Inferior parietal cortex (tissue), 1 donor: Measurements from ENCODE around the gene NF2.

ENCODE experiments used
- DNase-seq: peaks from one replicate; pipeline ENCODE4 v3.0.0-alpha.2; 2016; ENCODE audit errors: extremely low spot score

Gene NF2

GRCh38 chr22:29702000-29702930 is 98.8 kb downstream of the NF2 start:
- no peak for DNase-seq

GRCh38 chr22:29702931-29703501 is 99.6 kb downstream of the NF2 start:
- no peak for DNase-seq

- DNase-seq, result no peak
These were observed 100.2 kb downstream of the NF2 start for GRCh38 chr22:29703569-29704195.

GRCh38 chr22:29704528-29705285 is 101.3 kb downstream of the NF2 start:
- peak; percentile 60 for DNase-seq

DNA sequence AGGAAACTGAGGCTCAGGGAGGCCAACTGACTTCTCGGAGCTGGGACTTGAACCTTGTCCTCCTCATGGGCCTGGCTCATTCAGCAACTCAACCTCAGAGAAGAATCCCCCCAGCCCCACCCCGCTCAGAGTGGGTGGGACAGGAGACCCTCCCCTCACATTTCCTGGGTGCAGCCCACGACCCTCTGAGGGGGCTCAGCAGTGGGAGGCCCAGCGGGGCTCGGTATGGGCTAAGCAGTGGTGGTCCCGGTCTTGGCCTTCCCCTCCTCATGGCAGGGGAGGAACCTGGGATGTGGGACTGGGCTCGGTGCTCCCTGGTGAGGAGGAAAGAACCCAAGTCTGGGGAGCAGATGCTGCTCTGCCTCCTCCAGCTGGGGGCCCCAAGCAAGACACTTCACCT is 102.2 kb downstream of the NF2 start:
- DNase-seq, result no peak

DNA sequence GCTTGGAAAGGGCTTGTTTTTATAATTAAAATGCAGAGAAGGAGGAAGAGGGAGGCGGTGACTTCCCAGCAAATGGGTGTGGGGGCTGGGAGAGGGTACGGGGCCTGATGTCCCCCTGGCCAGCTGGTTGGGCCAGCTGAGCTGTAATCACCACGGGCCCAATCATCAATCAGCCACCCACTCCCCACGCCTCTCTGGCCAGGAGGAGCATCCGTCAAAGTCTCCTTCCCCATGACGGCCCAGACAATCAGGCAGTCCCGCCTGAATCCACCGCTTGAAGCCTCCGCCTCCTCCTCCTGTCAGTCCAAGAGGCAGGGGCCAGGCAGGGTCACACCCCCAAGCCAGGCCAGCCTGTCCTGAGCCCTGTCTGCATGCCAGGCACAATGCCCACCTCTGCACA is 103.1 kb downstream of the NF2 start:
- no peak for DNase-seq

- no peak for DNase-seq
These were observed 103.6 kb downstream of the NF2 start for GRCh38 chr22:29707010-29707409.

- DNase-seq, result no peak
These were observed 104.0 kb downstream of the NF2 start for GRCh38 chr22:29707471-29707870.

DNA sequence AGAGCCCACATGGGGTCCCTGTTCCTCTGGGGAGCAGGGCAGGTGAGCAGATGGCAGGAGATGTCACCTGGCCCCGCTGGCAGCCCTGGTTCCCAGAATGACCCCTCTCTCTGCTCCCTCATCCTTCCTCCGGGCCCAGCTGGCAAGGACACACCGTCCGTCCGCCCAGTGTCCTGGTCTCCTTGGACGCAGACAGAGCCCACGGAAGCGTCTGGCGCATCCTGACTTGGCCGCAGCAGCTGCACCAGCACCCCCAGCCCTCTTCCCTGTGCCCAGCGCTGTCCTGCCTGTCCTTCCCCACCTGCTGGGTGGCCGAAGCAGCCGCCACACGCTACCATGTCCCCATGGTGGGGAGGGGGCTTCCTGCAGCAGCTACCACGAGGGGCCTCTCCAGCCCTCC is 106.8 kb downstream of the NF2 start:
- DNase-seq, result no peak

- DNase-seq, result no peak
These were observed 107.6 kb downstream of the NF2 start for GRCh38 chr22:29710922-29711593.

DNA sequence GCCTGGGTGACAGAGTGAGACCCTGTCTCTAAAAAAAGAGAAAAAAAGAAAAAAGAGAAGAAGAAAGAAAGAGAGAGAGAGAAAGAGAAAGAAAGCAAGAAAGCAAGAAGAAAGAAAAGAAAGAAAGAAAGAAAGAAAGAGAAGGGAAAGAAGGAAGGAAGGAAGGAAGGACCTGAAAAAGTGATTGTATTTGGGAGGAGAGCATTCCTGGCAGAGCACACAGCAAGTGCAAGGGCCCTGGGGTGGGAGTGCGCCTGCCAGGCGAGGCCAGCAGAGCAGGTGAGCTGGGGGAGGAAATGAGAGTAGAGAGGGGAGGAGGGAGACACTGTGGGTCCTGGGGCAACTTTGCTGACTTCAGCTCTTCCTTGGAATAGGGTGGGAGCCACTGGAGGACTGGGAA is 108.7 kb downstream of the NF2 start:
- DNase-seq, result no peak

- no peak for DNase-seq
These were observed 109.8 kb downstream of the NF2 start for GRCh38 chr22:29713156-29713727.

- DNase-seq, result no peak
These were observed 111.8 kb downstream of the NF2 start for GRCh38 chr22:29715240-29715639.

DNA sequence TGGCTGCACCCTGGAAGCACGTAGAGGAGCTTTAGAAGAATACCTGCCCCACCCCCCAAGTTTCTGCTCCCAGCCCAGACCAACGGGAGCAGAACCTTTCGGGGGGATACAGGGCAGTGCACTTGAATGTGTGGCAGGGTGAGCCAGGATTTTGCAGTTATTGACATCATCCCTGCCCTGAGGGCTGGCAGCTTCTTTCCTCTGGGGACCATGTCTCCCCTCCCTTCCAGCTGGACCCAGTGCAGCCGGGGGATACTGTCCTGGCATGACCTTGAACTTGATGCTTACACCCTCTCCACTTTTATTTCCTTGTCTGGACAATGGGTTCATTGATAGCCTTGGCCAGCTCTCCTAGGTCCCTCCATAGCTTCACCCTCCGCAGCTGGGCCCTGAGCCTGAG is 112.3 kb downstream of the NF2 start:
- no peak for DNase-seq

GRCh38 chr22:29716814-29717545 is 113.5 kb downstream of the NF2 start:
- DNase-seq, result peak; percentile 80

- no peak for DNase-seq
These were observed 114.4 kb downstream of the NF2 start for GRCh38 chr22:29717789-29718188.

GRCh38 chr22:29718949-29719898 is 115.8 kb downstream of the NF2 start:
- no peak for DNase-seq

- no peak for DNase-seq
These were observed 116.6 kb downstream of the NF2 start, which contains the start of gene CABP7 for GRCh38 chr22:29719899-29720645. CABP7 (plus strand) TSS chr22:29720003; CDS start chr22:29720425, 422 bp downstream.
